Raji (cell line): ENCODE measurements around the gene VAV3.

ENCODE experiments used
- POLR2A ChIP-seq: IDR thresholded peaks from 2 replicates; pipeline ENCODE4 v1.6.1; 2011; ENCODE audit warnings: low read depth, low read length, control low read depth; ENCODE audit not compliant: insufficient read depth

VAV3 gene

GRCh38 chr1:107835151-107835670, 129.8 kb downstream of the VAV3 start:
- no peak for TF ChIP-seq POLR2A

- no peak for TF ChIP-seq POLR2A
Observed at GRCh38 chr1:107833061-107833460, 131.9 kb downstream of the VAV3 start.

GRCh38 chr1:107831921-107832320, 133.1 kb downstream of the VAV3 start:
- no peak for TF ChIP-seq POLR2A

GRCh38 chr1:107830526-107830925, 134.5 kb downstream of the VAV3 start:
- TF ChIP-seq POLR2A, result no peak

- no peak for TF ChIP-seq POLR2A
Observed at GRCh38 chr1:107830075-107830474, 134.9 kb downstream of the VAV3 start.

- no peak for TF ChIP-seq POLR2A
Observed at GRCh38 chr1:107829036-107829770, 135.8 kb downstream of the VAV3 start.

GRCh38 chr1:107824946-107825345, 140.0 kb downstream of the VAV3 start:
- TF ChIP-seq POLR2A, result no peak

GRCh38 chr1:107821340-107821739, 143.6 kb downstream of the VAV3 start:
- no peak for TF ChIP-seq POLR2A

GRCh38 chr1:107820801-107821200, 144.2 kb downstream of the VAV3 start:
- TF ChIP-seq POLR2A, result no peak

- no peak for TF ChIP-seq POLR2A
Observed at GRCh38 chr1:107817935-107818334, 147.0 kb downstream of the VAV3 start.

- no peak for TF ChIP-seq POLR2A
Observed at GRCh38 chr1:107817206-107817605, 147.8 kb downstream of the VAV3 start.

- no peak for TF ChIP-seq POLR2A
Observed at GRCh38 chr1:107810291-107810951, 154.6 kb downstream of the VAV3 start.

- no peak for TF ChIP-seq POLR2A
Observed at GRCh38 chr1:107807855-107808254, 157.1 kb downstream of the VAV3 start.

GRCh38 chr1:107807405-107807804, 157.6 kb downstream of the VAV3 start:
- no peak for TF ChIP-seq POLR2A

- TF ChIP-seq POLR2A, result no peak
Observed at GRCh38 chr1:107806902-107807301, 158.1 kb downstream of the VAV3 start.

- no peak for TF ChIP-seq POLR2A
Observed at GRCh38 chr1:107804741-107805140, 160.2 kb downstream of the VAV3 start.
